Daoy (cell line): ENCODE measurements around the gene CHMP2A. TPM values are rescaled to one million over a fixed set of nuclear protein-coding genes. Genes with fewer than 3 reads are reported as not detected.

Experiments
- DNase-seq: peaks from one replicate; pipeline ENCODE4 v3.0.0-alpha.2; 2015; ENCODE audit warnings: low read depth
- total RNA-seq: library from RNA; depleted of rRNA; stranded (reverse); fragments of >200 nt; shearing (Covaris generic); gene quantifications from 2 replicates; pipeline ENCODE4 v1.2.3, GENCODE V29; 2014

The CHMP2A gene
- total RNA-seq, 1 experiment from 2014 or later = 103 TPM

DNA sequence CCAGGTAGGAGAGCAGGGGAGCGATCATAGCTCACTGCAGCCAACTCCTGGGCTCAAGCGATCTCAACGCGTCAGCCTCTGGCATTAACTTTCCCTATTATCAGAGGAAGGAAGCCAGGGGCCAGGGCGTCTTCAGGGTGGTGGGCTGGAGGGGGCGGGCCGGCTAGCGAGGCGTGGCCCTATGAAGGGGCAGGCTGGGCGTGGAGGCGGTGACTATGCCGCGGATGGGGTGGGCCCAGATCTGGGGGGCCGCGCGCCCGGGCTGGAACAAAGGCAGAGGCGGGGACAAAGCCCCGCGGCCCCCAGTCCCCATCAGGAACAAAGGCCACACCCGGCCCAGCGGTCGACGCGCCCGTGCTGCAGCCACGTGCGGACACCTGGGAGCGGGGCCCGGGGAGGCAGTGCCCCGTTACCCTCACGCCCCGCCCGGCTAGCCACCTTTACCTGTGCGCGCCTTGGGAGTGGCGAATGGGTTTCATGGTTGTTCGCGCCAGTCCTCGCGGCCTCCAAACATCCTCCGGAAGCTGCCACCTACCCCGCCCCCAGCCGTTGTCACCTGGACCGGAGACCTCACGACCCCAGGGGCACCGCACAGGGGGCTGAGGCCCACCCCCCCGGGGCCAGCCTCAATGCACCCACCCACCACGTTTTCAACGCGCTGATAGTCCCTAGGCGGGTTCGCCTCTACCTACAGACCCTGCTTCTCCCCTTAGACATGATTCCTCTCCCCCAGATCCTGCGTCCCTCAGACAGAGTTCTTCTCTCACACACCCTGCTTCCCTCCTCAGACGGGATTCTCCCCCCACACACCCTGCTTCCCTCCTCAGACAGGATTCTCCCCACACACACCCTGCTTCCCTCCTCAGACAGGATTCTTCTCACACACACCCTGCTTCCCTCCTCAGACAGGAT, 16.4 kb downstream of the CHMP2A start:
- DNase-seq = peak; percentile 76

DNA sequence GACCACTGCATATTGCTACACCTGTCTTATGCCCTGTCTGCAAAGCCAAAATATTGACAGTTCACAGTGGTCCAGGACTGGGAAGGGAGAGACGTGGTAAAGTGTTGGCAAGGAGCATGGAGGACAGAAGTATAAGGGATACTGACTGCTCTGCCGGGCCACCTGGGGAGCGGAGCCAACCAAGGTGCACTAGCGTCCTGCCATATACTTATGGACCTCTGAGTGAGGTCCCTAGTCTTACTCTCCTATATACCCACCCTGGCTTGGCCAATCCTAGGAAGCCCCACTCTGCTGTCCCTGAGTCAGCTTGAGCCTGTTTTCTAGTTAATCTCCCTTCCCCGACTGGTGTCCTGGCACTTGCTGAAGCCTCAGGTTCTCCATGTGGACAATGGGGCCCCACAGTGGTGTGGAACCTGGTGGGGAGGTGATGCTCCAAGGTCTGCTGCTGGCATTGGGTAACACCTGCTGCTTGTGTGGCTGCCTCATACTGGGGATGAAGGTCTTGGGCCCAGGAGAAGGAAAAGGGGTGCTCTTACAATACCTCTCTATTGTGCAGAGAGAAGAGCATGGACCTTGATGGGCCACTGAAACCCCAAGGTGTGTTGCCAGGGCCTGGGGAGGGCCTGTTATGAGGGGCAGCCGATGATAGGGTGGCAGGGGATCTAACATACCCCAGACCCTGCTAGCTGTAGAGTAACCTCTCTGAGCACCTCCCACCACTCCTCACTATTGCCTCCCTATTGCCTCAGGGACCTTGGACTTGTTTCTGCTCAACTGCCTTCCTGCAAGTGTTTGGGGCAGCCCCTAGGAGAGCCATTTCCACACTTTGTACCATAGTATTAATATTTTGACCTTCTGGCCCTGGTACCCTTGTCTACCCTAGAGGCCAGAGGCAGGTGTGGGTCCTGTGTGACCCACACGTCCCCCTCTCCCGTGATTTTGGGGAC, 17.8 kb downstream of the CHMP2A start:
- no peak for DNase-seq

DNA sequence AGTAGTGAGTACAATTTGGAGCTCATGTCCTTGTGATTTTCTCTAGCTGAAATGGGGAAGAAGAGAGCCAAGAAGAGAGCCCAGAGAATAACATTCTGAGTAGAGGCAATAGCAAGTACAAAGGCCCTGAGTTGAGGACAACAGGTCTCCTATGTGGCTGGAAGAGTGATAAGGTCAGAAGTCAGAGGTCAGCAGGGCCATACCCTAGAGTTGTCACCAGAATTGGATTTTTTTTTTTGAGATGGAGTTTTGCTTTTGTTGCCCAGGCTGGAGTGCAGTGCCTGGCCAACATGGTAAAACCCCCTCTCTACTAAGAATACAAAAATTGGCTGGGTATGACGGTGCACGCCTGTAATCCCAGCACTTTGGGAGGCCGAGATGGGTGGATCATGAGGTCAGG, 19.0 kb downstream of the CHMP2A start:
- DNase-seq = no peak

DNA sequence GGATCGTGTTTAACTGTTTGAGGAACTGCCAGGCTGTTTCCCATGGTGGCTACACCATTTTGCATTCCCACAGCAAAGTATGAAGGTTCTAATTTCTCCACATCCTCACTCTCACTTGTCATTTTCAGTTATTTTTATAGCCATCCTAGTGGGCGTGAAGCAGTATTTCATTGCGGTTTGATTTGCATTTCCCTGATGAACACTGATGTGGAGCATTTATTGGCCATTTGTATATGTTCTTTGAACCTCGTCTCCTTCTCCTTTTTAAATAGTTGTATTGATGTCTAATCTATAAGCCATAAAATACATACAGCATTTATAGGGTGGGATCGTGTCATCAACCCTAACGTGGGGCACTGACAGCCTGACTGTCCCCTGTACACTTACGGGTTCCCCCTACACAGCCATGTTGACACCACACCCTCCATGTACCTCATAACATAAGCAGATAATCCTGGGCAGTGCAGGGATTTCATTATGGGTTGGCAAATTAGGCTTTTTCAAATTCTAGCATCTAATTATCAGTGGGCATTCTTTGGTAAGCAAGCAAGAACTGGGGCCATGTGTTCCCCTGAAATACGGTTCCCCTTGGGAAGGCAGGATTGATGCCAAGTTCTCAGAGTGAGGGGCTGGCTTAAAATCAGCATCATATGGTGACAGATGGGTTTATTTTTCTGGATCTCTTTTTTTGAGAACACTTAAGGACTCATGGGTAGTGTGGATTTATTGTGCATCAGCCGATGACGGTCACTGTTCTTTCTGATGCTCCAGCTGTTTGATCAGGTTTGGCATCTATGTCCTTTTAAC, 23.7 kb downstream of the CHMP2A start:
- no peak for DNase-seq

DNA sequence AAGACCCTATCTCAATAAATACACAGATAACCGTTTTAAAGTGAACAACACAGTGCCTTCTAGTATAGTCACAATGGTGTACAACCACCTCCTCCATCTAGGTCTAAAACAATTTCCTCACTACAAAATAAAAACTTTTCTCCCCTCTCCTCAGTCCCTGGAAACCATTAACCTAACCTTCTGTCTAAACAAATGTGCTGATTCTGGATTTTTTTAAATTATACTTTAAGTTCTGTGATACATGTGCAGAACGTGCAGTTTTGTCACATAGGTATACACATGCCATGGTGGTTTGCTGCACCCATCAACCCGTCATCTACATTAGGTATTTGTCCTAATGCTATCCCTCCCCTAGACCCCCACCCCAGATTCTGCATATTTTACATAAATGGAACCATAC, 25.5 kb downstream of the CHMP2A start:
- no peak for DNase-seq

DNA sequence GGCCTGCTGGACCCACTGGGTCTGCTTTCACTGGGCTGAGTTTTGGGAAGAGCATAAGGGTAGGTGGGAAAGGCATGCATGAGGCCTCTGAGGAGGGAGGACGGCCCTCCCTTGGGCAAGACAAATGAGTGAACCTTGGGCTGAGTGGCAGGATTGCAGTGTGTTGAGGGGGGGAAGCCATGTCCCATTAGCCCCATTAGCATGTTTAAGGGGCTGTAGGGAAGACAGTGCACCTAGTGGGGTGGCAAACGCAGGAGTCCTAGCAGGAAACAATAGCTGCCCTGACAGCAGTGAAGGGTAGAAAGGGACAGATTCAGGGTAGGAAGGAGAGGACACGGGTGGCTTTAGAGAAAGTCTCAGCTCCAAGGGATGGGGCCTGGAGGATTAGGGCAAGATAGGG, 32.2 kb downstream of the CHMP2A start:
- DNase-seq = no peak

DNA sequence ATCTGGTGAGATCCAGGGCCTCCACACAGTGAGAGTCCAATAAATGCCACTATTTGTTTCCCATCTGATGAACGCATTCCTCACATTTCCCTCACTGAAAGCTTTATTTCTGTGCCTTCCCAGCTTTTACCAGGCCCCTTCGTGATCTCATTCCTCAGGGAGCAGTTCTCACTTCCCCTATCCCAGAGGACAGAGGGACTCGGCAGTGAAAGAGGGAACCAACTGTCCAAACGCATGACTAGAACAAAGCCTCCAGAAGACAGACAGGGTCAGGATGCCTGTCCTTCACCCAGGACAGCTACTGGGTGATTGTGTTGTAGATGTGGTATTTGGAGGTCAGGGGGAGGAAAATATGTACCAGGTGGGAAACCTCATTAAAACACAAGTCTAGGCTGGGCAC, 33.3 kb downstream of the CHMP2A start:
- DNase-seq = no peak

DNA sequence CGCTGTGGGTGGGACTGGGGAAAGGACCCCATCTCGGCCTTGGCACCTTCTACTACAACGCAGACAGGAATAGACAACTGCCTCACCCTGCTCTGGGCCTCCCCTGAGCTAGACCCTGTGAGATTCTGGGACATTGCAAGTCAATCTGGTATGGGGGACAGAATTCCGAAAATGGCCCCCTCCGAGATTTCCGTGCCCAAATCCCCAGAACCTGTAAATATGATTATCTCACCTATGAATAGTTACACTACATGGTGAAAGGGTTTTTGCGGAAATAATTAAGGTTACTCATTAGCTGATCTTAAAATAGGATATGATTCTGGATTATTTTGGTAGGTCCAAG, 34.7 kb downstream of the CHMP2A start:
- DNase-seq = no peak

DNA sequence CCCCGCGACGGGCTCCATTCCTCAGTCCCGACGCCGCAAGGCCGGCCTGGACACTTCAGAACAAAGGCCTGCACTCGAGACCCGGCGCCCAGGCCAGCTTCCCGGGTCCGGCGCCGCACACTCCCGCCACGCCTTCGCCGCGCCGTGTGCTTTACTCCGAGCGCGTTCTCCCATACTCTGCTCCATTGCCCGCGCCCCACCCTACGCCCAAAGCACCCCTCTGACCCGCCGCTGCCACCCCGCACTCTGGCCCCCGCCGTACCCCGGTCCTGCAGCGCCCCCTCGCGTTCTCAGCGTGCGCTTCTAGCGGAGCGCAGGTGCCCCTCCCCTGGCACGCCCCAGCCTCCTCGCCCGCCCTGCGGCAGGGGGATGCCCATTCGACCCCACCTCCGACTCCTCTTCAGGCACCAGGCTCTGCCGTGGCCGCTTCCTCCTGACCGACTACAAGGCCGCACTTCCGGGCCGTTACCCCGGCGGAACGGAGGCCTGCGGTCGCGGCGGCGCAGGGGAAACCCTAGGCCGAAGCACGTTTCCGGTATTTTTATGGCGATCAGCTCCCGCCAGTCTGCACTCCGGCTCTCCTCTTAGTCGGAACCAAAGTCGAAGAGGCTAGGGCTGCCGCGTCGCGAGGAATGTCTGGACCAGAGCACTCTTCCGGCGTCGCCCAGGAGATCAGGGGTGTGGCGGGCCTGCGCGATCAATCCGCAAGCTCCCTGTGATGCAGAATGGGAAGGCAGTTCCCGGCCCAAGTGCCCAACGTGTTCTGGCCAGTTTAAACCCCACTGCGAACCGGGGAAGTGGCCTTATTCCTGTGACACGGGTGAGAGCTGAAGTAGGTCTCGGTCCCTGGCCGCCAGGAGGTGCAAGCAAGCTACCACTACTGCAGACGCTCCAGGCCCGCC, 35.3 kb downstream of the CHMP2A start, which contains the start of gene ZBTB45:
ZBTB45 (minus strand) TSS at position 456 of the 902 bp plus-strand sequence. CDS start 2,137 bp downstream, outside the sequence.
- DNase-seq = peak; percentile 98

DNA sequence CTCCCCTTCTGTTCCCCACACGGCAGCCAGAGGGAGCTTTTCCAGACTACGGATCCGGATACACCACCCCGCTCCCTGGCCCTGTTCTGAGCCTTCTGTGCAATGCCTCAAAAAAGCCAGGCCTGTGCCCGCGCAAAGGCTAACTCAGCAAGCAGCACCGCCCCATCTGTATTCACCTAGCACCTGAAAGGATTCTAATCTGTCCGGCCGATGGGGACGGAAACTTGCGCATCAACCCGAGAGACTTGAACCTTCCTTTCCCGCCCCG, 35.9 kb downstream of the CHMP2A start:
- DNase-seq = peak; percentile 82

DNA sequence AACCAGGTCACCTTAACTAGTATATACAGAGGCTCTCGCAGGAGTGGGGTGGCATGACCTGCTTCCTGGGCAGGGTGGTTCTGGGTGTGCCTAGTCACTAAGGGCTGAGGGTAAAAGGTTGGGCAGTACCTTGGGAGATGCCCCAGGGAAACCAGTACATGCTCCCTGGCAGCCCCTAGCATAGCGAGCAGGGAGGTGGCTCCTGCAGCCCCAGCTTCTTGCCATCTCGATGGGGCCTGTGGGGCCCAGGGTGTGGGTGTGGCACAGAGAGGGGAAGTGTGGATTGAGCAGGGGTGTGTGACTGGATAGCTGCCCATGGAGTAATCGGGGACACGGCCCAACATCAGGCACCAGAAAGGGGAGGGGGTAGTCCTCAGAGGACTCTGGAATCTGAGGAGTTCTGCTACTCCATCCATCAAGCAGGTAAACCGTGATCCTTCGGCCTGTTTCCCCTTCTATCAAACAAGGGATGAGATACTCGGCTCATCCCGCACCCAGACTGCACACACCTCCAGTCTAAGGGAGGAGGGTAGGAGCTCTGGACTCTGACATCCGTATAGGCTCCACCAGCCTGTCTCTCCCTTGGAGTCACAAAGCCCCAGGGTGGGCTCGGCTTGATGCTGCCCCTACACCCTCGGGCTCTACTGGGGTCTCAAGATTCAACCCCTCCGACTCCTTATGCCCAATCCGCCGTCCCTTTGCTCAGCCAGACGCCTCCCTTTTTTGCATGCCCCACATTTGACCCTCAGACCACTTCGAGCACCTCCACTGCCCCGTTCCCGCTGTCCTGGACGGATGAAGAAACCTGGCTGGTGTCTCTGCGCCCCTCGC, 36.4 kb downstream of the CHMP2A start:
- DNase-seq = no peak

DNA sequence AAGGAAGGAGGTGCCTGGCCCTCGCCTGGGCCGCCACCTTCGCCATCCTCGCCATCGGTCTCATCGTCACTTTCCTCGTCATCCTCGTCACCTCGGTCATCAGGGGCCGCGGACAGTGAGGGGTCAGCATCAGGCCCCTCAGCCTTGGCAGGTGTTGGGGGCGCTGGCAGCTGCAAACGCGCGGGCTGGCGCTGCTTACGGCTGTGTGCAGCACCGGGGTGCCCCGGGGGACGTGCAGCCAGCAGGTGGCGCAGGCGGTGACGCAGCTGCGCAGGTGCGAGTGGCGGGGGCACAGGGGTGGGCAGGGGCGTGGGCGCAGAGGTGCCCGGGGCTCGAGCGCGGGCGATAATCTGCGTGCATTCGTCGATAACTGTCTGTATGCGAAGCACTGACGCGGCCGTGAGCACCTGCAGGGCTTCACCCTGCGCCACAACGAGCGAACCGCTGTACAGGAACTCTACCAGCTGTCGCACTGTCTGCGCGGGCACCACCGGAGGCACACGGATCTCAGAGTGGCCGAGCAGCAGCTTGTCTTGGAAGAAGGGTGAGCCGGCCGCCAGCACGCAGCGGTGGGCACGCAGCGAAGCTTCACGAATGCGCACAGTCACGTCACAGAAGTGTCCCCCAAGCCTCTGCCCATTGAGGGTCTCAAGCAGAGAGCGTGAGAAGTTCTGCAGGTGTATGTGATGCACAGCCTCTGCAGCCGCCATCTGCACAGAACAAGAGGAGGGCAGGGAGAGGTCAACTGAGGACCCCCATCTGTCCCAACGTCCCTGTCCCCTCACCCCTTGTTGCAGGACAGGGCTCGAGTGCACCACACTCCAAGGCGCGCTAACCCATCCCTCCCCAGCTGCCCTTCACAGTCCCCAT, 37.7 kb downstream of the CHMP2A start:
- no peak for DNase-seq

DNA sequence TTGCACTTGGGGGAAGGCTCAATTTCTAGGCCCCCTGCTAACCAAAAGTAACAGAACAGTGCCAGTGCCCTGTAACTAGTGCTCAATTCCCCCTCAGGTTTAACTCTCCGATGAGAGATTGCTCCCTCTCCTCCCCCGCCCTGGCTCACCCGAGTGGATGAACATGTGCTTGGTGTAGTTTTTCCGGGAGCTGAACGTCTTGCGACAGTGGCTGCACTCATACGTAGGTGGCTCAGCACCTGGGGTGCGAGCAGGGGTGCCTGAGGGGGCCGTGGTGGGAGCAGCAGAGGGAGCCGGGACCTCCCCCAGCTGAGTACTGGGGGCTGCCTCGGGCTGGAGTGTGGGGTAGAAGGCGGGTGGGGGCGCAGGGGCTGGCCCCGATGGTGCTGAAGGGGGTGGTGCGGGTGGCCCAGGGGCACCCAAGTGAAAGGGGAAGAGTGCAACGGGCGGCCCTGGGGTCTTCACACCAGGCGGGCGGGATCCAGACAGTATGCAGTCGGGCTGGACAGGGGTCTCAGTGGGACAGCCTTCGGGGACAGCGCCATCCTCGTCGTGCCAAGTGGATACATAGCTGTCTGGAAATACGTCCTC, 38.6 kb downstream of the CHMP2A start:
- no peak for DNase-seq

DNA sequence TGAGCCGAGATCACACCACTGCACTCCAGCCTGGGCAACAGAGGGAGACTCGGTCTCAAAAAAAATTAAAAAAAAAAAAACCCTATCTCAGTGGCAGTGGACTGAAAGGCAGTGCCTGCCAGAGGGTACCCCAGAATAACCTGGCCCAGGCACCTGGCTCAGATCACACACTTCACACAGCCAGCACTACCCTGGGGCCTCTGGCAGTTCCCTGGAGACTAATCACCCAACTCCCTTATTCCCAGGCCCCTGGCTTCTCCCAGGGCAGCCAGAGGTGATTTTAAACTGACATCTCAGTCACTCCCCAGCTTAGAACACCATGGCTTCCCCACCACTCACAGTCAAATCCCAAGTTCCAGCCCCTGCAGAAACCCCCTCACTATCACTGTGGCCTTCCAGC, 39.6 kb downstream of the CHMP2A start:
- DNase-seq = no peak

DNA sequence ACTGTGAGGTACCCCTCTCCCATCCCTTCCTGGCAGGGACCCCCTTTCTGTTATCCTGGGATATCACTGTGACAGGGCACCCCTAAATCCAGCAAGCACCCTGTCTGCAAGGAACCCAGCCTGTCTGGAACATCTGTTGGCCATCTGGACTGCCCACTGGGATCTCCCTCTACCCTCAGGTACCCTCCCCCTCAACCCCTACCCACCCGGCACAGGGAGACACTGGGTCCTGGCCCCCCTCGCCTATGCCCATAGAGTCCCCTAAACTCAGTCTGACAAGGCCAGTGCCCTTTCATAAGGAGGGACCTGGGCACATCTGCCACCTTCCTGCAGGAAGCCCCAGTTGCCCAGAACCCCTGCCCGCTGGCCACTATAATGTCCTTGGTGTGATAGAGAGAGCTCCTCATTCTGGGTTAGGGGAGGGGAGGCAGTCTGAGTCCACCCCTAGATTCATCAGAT, 40.3 kb downstream of the CHMP2A start:
- no peak for DNase-seq

DNA sequence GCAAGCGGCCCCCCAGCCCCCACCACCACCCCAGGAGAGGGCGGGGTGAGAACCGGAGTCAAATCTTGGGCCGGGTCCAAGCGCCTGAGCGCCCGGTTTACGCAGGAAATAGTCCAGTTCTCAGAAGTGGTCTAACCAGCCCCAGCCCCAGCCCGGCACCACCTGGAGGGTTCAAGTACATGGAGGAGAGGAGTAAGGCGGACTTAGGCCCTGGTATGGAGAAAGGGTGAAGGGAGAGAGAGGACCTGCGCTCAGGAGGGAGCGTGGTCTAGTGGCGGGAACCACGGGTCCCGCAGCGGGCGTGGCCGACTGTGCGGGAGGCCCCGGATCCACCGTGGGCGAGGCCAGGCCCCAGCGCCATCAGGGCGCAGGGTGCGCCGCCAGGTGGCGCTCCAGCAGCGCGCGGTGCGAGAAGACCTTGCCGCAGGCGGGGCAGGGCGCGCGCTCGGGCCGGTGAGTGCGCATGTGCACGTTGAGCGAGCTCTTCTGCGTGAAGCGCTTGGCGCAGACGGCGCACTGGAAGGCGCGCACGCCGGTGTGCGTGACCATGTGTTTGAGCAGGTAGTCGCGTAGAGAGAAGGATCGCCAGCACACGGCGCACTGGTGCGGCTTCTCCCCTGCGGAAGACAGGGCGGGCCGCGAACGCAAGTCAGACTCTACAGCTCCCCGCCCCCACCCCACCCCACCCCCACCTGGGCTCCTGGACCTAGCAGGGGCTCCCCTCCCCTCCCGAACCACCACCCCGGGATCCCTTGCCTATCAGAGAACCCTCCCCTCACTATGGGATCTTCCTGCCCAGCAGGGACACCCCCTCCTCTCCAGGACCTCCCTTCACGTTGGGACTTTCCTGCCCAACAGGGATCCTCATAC, 41.0 kb downstream of the CHMP2A start:
- DNase-seq = peak; percentile 77

DNA sequence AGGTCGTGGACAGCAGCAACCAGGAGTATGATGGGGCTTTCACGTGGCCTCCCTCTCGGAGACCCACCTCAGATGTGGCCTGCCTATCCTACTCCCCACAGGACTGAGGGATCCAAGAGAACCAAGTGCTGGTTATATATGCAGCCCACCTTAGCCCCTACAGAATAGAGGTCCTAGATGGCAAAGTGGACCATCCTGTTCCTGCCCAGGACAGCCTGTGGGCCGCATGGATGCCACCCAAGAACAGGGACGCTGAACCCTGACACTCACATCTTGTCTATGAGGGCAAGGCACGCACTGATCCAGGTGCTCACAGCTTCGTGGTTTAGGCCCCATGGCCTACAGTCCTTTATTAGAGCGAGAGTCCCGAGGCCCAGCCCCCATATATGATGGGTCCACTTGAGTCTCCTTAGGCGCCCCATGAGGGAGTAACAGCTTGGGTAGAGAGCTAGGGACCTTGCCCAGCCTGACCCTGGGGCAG, 41.7 kb downstream of the CHMP2A start:
- DNase-seq = no peak
